Stimulated activated CD8-positive, alpha-beta memory T cell treated with anti-CD3 and anti-CD28 coated beads, Interleukin-7, amount 100 ng/mL, for 4 hours (primary cell): ENCODE results near the gene NFATC2.

Experiments used
- DNase-seq, 2 donors: peaks; one replicate each; pipeline ENCODE4 v3.0.0-alpha.2; 2020; ENCODE audit warnings: low read depth in 2 of 2

The NFATC2 gene

DNA sequence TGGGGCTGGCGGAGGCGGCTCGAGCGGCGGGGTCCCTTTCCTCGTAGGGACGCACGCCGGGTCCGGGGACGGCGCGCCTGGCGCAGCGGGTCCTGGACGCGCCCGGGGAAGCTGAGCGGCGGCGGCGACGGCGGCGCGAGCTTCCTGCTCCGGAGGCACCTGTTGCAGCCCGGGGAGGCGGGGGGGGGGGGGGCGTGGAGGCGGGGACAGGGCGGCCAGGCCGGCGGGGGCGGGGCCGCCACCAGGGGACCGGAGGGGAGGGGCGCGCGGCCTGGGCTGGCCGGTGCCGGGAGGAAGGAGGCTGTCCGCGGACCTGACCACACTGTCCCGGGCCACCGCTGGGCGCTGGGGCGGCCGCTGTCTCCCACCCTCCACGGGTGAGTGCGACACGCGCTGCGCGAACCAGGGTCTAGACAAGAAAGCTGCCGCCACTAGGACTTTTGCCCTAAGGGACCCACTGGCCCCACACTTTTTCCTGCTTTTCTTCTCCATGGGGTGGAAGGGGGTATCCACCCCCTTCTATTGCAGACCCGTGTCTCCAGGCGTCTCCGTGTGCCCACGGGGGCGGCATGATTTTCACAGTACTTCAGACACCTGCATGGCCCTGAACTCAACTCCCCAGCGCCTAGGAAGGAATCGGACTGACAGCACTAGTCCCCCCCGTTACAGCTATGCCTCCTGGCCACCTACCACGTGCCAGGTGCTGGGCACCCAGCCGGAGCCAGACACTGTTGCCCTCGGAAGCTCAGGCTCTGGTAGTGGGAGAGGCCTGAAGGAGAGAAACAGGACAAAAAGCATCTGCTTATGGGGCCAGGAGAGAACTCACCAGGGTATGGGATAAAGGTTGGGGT lies at the start of gene NFATC2:
Gene NFATC2 (minus strand): TSS at position 149 of the 851 bp plus-strand sequence. CDS start 220 bp downstream, outside the sequence.
- peak in 1 of 2 donors; percentile 59 for DNase-seq

DNA sequence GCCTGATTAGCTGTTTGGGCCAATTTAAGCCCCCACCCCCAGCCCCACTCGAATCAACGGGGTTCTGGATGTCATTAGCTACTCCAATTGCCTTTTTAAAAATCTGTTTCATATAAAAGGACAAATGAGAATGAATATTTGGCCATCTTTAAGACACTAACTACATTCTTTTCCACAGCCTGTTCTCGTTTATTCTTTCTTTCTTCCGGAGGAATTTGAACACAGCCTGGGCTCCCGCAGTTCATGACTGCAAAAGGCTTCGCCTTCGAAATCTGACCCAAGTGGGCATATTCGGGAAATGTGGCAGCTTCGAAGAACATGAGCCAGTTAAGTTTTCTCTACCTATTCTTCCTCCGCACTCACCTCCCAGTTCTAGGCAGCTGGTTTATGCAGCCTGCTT lies 49.4 kb upstream of the NFATC2 start:
- DNase-seq: no peak

DNA sequence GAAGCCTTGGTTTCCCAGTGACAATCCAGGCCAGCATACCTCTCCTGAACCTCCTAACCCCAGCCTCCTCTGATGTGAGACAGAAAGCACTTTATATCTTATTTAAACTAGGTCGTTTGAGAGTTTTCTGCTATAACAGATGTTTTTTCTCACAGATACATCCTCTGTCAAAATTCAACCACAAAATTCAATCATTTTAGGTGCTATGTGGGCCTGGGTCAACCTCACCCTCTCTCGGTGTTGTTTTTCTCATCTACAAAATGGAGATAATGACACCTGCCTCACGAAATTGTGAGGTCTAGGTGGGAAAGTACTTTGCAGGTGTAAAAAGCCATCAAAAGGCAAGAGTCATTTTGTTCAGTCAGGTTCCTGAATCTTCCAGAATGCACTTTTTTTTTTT lies 46.2 kb upstream of the NFATC2 start:
- DNase-seq: no peak

DNA sequence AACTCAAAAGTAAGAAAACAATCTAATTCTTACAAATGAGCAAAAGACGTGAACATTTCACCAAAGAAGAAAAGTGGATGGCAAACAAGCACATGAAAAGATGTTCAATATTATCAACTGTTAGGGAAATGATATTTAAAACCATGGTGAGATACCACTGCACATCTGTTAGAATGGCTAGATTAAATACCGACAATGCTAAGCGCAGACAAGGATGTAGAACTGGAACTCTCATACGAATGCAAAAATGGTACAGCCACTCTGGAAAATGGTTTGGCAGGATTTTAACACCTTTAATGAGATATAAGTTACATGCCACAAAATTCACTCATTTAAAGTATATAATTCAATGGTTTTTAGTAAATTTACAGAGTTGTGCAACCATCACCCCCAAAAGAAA lies 44.6 kb upstream of the NFATC2 start:
- DNase-seq: no peak

DNA sequence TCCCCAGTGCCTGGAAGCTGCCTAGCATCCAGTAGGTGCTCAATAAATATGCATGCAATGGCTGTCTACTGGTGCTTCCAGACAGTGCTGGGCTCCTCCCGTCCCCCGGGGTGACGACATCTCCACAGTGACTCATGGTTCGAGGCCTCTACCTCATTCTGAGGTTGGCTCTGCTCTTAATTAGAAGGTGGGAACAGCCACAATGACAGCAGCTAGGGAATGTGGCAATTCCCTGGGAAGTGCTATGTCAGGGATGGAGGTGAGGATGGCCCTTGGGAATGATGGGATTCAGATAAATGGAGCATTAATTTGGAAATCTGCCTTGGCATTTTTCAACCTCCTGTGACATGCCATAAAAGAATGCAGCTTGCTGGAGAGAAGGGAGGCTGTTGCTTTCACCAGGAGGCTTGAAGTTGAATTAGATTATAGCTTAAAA lies 43.5 kb upstream of the NFATC2 start:
- DNase-seq: no peak

DNA sequence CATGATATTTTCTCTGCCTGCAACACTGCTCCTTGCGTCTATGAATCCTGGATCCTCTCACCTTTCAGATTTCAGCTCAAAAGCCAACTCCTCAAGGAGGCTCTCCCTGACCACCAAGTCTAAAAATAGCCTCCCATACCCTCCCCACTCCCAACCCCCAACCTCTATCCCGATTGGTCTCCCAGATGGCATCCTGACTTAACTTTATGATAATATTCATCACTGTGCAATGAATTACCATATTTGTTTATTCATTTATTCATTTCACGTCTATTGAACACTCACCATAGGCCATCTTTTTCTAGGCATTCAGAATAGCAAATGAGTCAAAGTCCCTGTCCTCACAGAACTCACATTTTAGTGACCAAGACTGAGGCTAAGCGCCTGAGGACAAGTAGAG lies 42.6 kb upstream of the NFATC2 start:
- no peak for DNase-seq

DNA sequence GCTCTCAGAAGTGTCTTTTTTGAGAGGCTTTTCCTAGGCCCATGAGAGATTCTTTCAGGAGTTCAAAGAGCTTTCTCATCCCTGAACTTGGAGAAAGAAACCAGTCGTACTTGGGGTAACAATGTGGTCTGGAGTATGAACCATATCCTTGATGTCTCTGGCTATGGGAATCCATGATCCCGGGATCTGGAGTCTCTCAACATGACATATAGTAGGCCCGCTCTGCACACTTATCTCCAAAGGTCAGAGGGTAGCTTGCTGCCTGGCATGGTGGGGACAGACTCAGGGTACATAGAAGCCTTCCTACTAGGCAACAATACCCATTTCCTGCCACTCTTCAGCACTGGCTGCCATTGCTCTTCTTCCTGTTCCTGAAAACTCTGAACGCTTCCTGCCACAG lies 42.2 kb upstream of the NFATC2 start:
- no peak for DNase-seq

DNA sequence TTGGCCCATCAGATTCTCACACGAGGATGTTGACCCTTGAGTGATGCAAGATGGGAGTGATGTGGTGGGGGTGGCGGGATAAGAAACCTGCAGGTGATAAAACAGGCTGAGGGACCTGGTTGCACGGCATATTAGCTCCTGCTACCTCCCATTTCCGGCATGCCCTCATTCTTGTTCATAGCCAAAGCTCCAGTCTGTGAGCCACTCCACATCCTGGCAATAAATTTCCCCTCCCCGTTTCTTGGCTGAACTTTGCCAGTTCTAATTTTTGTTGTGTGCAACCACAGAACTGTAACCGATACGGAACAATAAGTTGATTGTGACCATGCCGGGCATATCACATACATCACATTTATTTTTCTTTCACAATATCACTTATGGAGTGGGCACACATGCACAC lies 41.6 kb upstream of the NFATC2 start:
- DNase-seq: no peak

DNA sequence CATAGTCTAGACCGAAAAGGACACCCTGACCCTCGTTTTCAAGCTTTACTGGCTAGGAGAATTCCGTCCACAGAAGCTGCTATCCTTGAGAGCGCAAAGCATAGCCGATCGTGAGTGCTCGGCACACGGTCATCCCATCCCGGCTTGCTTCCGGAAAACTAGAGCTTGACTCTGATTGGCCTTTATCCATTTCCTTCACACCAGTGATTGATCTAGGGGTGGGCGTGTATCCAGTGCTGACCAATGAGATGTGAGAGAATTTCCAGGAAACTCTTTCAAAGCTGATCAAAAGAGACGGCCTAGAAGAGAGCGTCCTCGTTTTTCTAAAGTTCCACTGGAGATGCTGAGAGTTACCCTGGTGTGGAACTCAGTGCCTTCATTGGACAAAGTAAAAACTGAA lies 41.0 kb upstream of the NFATC2 start:
- DNase-seq: no peak

DNA sequence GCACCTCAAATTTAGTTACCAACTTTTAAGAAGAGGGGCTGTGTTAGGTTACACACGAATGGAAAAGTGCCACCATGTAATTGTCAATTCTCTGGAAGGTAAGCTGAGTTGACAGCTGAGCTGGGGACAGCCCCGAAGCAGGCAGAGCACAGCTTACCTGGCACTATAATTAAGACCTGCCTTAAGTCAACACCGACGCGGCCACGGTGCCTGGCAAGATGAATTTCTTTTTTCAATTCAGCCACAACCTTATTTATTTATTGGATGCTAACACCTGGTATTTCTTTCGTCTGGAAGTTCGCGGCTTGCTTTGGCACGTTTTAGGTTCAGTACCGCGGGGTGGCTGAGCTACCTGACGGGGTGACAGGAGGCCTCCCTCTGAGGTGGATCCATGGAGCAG lies 40.6 kb upstream of the NFATC2 start:
- DNase-seq: no peak

DNA sequence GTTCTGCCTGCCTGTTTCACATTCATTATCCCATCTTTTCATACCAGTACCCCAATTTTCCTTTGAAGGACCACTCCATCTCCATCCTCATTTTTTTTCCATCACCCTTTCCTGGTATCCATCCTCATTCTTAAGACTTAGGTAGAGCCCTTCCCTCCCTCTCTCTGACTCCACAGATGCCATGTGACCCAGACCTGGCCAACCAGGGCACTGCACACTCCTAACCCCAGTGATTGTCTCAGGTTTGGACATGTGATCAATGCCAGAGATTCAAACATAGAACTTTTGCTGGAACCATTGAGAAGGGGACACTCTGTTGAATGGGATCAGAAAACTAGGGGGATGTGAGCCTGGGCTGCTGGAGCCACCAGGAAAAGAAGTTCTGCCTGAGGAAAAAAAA lies 39.1 kb upstream of the NFATC2 start:
- DNase-seq: no peak

DNA sequence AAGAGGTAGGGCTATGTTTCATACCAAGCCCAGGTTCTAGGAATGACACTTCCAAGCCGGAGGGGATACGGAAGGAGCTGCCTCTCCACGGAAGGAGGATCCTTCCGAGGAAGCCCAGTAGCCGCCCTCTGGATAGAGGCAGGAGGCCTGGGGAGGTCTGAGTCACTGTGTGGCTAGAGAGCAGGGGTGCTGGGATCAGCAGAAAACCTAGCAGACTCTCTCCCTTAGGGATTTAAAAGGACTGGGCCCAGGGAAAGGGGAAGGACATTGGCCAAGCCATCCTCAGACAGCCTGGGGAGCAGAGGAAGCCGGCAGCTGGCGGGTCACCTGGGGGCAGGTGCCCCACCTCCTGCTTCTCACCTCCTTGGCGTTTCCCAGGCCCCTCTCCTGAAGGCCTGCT lies 36.6 kb upstream of the NFATC2 start:
- no peak for DNase-seq

DNA sequence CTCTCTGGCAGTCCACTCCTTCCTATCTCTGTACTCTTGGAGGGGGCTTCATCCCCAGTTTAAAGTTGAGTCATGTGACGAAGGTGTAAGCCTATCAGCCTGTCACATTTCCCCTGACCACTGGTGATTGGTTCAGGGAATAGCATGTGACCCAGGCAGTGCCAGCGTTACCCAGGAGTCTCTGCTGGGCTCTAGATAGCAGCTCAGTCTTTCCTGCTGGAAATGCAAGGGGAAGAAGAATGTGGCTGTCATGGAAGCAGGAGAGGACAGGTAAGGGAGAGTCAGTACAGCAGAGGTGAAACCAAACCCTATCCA lies 35.6 kb upstream of the NFATC2 start:
- no peak for DNase-seq

DNA sequence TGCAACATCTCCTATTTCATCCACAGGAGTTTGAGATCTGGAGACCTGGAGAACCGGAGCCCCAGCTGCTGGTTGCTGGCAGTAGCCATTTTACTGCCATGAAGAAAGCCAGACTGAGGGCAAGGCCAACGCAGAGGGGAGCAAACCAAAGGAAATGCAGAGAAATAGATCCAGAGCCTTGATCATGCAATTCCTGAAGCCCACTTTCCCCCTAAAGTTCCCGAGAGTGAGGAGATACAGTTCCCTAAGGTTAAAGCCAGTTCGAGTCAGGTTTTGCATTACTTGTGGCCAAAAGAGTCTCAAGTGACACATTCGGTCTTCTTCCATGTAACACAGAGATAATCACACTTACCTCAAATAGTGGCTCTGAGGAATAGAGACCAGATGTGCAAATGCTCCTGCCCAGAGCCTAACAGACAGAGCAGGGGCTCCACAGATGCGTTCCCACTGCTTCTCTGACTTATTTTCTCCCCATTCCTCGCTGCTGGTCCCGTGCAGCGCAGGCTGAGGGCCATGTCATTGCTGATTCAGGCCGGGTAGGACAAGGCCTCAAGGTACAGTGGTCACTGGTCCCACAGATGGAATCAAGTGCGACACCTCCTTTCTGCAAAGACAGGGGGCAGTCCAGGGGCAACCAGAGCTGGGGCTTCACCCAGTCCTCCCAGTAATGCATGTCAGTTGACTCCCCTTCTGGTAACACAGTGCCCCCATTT lies 35.1 kb upstream of the NFATC2 start:
- DNase-seq: no peak

DNA sequence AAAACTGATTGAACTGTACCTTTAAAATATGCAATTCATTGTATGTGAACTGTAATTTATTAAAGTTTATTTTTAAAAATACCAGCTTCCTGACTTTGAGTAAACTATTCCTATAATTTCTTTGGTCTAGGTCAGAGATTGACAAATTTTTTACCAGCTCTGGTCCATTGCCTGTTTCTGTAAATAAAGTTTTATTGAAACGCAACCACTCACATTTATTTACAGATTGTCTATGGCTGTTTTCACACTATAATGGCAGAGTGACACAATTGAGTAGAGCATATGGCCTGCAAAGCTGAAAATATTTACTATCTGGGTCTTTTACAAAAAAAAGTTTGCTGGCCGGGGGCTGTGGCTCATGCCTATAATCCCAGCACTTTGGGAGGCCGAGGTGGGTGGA lies 33.0 kb upstream of the NFATC2 start:
- no peak for DNase-seq

DNA sequence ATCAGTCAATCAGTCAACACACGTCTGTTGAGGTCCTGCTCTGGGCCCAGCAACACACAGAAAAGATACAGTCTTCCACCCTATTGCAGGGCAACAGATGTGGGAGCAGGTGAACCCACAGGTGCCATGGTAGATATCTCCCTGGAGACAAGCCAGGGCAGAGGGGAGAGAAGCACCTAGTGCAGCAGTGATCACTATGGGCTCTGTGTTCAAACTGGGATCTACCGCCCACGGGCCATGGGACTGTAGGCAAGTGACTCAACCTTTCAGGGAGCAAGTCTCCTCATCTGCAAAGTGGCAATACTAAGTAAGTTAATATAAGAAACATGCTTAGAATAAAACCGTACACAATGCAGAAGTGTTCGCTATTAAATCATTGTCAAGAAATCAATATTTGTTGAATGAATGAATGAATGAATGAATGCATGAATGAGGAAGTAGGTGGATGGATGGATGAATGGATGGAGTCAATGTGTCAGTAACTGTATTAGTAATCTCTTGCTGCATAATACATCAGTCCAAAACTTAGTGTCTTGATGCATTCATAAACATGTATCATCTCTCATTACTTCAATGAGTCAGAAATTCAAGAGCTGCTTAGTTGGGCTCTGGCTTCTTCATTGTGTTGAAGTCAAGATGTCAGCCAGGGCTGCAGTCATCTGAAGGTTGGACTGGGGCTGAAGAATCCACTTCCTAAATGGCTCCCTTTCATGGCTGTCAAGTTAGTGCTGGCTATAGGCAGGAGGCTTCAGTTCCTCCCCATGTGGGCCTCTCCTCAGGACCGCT lies 31.9 kb upstream of the NFATC2 start:
- no peak for DNase-seq

DNA sequence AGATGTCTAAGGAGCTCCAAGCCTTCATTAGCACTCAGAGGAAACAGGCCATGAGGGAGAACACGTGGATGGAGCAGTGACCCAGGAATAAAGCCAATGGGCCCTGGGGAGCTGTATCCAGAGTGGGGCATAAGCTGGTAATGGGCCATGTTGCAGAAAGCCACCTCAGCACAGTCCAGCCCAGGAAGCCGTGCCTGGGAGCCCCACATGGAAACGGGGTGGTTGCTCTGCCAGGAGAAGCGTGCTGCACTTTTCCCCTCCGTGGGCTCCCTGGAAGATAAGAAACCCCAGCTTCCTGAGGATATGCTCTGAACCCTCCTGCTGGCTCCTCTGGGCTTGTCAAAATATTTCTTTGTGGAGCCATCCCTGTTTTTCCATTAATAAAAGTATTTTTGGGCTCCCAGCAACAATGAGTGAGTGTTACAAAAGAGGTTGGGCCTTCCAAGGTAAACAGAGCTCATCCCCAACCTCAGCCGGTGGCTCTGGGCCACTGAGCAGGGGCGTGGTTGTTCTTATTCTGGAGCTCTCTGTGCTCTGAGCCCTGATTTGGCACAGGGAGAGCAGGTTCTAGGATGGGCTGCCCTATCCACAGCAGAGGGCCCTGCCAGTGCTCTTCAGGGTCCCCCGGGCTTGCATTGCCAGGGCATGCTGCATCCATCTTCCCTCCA lies 31.2 kb upstream of the NFATC2 start:
- no peak for DNase-seq

DNA sequence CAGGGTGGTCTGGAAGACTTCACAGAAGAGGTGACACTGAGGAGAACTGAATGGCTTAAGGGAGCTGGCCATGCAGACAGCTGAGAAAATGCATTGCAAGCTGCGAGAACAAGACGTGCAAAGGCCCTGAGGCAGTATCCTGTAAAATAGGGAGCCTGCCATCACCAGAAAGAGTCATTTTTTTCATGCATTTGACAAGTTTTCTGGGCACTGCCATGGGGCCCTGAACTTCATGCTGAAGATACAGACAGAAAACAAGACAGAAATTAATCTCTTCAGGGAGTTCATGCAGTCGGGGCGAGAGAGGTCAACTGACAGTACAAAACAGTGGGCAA lies 28.9 kb upstream of the NFATC2 start:
- no peak for DNase-seq

DNA sequence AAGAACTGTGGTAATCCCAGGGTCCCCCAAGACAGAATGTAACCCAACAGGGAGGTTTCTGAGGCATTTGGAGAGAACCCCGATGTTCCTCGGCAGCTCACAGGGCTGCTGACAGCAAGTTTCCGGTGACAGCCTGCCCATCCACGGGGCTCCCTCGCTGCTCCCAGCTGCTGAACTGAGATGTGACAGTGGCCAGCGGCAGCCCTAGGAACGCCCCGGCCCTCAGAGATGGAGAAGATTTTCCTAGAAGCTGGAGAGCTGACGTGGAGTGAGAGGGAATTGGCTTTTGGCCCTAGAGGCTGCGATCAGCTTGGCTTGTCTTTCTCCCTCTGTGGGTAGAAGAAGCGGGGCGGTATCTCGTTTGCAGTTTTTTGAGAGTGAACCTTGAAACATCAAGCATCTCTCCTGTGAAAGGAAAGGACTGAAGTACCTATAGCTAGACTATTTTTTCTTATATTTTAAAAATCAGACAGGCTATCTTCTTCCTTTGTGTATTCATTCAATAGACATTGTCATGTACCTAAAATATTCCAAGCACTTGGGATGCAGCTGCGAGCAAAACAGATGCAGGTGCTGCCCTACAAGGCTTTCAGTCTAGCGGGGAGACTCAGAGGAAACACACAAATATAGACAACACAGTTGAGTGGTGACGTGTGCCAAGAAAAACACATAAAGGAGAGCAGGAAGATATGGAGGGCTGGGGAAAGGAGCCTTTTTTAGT lies 28.4 kb upstream of the NFATC2 start:
- DNase-seq: no peak

DNA sequence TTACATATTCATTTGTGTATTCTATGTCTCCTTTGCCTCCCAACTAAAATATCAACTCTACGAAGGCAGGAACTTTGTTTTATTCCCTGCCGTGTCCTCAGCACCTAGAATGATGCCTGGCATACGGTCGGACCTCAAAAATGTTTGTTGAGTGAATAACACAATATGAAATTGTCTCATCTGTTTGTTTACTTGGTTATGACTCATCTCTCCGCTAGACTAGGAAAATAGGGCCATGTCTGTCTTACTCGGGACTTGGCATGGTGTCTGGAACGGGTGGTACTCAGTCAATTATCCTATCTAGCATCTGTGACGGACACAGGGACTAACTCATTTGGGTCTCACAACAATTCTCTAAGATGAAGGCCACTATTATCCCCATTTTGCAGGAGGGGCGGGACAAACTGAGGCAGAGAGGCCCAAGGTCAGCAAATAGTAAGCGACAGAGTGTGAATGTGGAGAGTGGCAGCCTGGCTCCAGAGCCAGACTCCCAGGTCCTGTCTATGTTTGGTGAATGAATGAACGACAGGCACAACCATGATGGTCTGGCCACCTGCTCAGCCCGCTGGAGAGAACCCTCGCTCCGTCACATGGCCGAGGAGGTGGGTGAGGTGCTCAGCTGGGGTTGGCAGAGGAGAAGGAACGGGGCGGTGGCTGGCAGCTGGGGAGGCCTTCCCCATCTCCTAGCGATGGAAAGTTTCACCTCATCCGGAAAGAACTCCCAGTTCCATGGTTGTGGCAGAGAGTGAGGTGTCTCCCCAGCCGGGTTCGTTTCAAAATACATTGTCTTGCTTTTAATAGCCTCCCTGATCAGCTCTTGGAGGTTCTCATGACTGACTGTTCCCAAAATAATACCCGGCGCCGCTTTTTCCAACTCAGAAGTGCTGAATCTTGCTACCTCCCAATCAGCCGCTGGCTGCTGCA lies 27.6 kb upstream of the NFATC2 start:
- no peak for DNase-seq
